WERI-Rb-1 (cell line): ENCODE results near the gene DOCK10.

Source experiments
- DNase-seq: peaks from one replicate; pipeline ENCODE4 v3.0.0-alpha.2; 2020
- H3K27ac ChIP-seq: fragments of 250-450 bp; sonication (Bioruptor Pico); 2 replicates; pipeline ENCODE4 v1.5.1; 2020; ENCODE audit warnings: mild to moderate bottlenecking, moderate library complexity
- H3K27me3 ChIP-seq: fragments of 250-450 bp; sonication (Bioruptor Pico); 2 replicates; pipeline ENCODE4 v1.5.1; 2021; ENCODE audit warnings: mild to moderate bottlenecking, low read depth, moderate library complexity; ENCODE audit not compliant: insufficient read depth, severe bottlenecking
- H3K36me3 ChIP-seq: fragments of 250-450 bp; sonication (Bioruptor Pico); 2 replicates; pipeline ENCODE4 v1.5.1; 2020; ENCODE audit warnings: mild to moderate bottlenecking, moderate library complexity
- H3K4me3 ChIP-seq: 2 replicates; pipeline ENCODE4 v1.5.1; 2011; ENCODE audit warnings: low read depth, mild to moderate bottlenecking, control low read depth, low read length
- H3K9me3 ChIP-seq: fragments of 250-450 bp; sonication (Bioruptor Pico); 2 replicates; pipeline ENCODE4 v1.5.1; 2021; ENCODE audit warnings: mild to moderate bottlenecking, moderate library complexity; ENCODE audit not compliant: severe bottlenecking
- TF ChIP-seq, protein P1 (sequence below): IDR thresholded peaks from 2 replicates; pipeline ENCODE4 v1.5.1; 2011; ENCODE audit warnings: low read depth, mild to moderate bottlenecking, control low read depth, inconsistent platforms, low read length

The DOCK10 gene

DNA sequence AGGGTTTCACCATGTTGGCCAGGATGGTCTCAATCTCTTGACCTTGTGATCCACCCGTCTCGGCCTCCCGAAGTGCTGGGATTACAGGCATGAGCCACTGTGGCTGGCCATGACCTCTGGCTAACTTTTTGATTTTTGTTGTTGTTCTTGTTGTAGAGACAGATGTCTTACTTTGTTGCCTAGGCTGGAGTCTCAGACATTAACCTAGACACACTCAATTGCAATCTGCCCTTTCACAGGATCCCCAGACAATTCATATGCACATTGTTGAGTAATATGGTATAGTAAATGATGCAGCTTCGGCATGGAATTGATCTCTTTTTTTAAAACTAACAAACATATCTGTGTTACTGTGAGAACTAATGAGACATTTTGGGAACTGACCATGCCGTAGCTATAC, 195.6 kb downstream of the DOCK10 start:
- Histone ChIP-seq H3K36me3 (no peaks in the 10 kb centered on the region), H3K27me3 (no peaks in the 10 kb centered on the region), H3K27ac (no peak overlapping the region), H3K4me3 (no peak overlapping the region), H3K9me3 (no peaks in the 10 kb centered on the region)
- no peak for DNase-seq
- TF ChIP-seq, protein P1, sequence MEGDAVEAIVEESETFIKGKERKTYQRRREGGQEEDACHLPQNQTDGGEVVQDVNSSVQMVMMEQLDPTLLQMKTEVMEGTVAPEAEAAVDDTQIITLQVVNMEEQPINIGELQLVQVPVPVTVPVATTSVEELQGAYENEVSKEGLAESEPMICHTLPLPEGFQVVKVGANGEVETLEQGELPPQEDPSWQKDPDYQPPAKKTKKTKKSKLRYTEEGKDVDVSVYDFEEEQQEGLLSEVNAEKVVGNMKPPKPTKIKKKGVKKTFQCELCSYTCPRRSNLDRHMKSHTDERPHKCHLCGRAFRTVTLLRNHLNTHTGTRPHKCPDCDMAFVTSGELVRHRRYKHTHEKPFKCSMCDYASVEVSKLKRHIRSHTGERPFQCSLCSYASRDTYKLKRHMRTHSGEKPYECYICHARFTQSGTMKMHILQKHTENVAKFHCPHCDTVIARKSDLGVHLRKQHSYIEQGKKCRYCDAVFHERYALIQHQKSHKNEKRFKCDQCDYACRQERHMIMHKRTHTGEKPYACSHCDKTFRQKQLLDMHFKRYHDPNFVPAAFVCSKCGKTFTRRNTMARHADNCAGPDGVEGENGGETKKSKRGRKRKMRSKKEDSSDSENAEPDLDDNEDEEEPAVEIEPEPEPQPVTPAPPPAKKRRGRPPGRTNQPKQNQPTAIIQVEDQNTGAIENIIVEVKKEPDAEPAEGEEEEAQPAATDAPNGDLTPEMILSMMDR = no peak

DNA sequence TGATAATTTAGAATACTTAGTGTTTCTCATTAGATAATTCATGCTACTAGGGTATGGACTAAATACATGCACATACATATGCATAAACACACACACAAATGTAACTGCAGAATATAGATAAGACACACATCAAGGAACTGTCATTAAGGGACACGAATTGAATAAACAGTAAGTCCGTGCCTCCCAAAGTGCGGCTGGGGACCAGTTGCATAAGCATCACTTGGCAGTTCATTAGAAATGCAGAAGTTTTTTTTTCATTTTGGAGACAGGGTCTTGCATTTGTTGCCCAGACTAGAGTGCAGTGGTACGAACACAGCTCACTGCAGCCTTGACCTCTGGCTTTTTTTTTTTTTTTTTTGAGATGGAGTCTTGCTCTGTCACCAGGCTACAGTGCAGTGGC, 196.1 kb downstream of the DOCK10 start:
- no peak for DNase-seq
- Histone ChIP-seq H3K27ac (no peak overlapping the region), H3K27me3 (no peaks in the 10 kb centered on the region), H3K36me3 (no peaks in the 10 kb centered on the region), H3K9me3 (no peaks in the 10 kb centered on the region), H3K4me3 (no peak overlapping the region)
- TF ChIP-seq, protein P1 = no peak

DNA sequence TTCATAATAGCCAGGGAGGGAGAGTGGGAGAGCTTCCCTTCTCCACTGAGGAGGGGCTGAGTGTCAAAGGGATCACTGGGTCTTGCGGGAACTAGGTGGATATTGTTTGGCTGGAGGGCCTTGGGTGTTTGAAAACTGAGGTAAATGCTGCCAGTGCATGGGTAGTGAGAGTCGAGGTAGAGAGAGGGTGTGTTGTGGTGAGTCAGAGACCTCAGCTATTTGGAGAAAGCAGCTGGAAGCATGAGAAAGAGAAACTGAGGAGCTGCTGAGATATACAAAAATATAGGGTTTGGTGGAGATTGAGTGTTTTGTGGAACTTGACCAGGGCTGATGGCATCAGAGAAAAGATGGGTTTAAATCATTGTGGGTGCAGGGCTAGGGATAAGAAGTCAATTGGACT, 199.1 kb downstream of the DOCK10 start:
- Histone ChIP-seq H3K4me3 (no peak overlapping the region), H3K36me3 (no peaks in the 10 kb centered on the region), H3K9me3 (no peaks in the 10 kb centered on the region), H3K27ac (no peak overlapping the region), H3K27me3 (no peaks in the 10 kb centered on the region)
- no peak for DNase-seq
- TF ChIP-seq, protein P1 = no peak

DNA sequence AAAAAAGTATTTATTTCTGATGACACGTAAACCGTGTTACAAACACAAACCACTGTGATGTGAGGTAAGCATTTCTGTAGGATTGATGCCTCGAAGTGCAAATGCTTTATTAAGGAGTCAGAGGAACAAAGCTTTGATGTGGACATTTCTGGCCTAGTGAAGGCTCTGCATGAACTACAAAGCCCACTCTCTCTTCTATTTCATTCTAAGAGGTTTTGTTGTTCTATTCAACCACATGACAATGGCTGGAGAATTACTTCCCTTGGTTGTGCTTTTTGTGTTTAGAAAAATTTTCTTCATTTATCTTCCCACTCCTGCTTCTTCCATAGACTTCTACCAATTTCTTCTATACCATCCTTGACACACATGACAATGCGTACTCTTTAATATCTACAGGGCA, 200.4 kb downstream of the DOCK10 start:
- no peak for DNase-seq
- Histone ChIP-seq H3K27me3 (no peaks in the 10 kb centered on the region), H3K36me3 (no peaks in the 10 kb centered on the region), H3K27ac (no peak overlapping the region), H3K9me3 (no peaks in the 10 kb centered on the region), H3K4me3 (no peak overlapping the region)
- TF ChIP-seq, protein P1 = no peak

DNA sequence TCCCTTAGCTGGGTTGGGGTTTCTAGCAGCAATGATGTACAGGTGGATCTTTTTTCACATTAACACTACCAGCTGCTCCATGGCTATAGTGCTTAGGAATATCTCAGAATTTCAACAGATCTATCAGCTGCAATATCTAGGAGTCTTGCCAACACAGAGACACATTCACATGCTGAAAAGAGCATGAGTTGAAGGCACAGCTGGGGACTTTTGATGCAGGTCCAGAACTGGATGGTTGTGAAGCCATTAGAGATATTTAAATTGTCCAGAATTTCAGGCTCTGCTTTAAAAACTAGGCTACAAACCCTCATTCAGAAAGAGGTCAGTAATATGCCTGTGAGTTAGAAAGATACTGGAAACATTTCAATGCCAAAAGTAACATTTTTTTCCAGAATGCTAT, 203.9 kb downstream of the DOCK10 start:
- TF ChIP-seq, protein P1 = no peak
- no peaks in the 10 kb centered on the region for H3K9me3 ChIP-seq
- no peaks in the 10 kb centered on the region for H3K36me3 ChIP-seq
- no peak overlapping the region for H3K4me3 ChIP-seq
- H3K27ac ChIP-seq = no peak overlapping the region
- DNase-seq = no peak
- no peaks in the 10 kb centered on the region for H3K27me3 ChIP-seq

DNA sequence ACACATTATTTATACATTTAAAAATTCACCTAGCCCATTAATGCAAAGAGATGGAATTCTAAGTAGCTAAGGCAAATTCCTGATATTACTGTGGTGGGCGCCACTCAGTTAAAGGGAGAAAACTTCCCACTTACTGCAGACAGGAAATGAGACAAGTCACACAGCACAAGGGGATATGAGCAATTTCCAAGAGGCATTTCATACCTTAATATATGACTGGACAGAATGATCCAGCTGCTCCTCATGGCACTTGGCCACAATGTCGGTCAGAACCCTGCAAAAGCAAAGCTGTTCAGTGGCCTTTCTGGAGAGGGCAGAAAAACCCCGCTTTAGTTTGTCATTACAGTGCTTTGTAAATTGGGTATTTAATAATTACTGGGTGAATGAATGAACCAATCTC, 204.7 kb downstream of the DOCK10 start:
- Histone ChIP-seq H3K27me3 (no peaks in the 10 kb centered on the region), H3K27ac (no peak overlapping the region), H3K4me3 (no peak overlapping the region), H3K9me3 (no peaks in the 10 kb centered on the region), H3K36me3 (no peaks in the 10 kb centered on the region)
- TF ChIP-seq, protein P1 = no peak
- DNase-seq = no peak
